HEK293 (cell line): ENCODE results near the gene BTD.

Source experiments
- FEZF1 ChIP-seq: fragments of 450-650 bp; formaldehyde crosslinking; IDR thresholded peaks from 2 replicates; pipeline ENCODE4 v1.5.1; 2016; ENCODE audit warnings: missing biosample characterization, missing genetic modification characterization
- GLIS2 ChIP-seq: fragments of 450-650 bp; formaldehyde crosslinking; IDR thresholded peaks from 2 replicates; pipeline ENCODE4 v1.5.1; 2016; ENCODE audit warnings: missing biosample characterization, missing genetic modification characterization
- KLF1 ChIP-seq: fragments of 450-650 bp; formaldehyde crosslinking; IDR thresholded peaks from 2 replicates; pipeline ENCODE4 v1.5.1; 2016; ENCODE audit warnings: missing biosample characterization, missing genetic modification characterization
- ZBTB21 ChIP-seq: fragments of 450-650 bp; formaldehyde crosslinking; IDR thresholded peaks from 2 replicates; pipeline ENCODE4 v1.5.1; 2017; ENCODE audit warnings: missing biosample characterization, missing genetic modification characterization
- ZNF10 ChIP-seq: fragments of 450-650 bp; formaldehyde crosslinking; IDR thresholded peaks from 2 replicates; pipeline ENCODE4 v1.5.1; 2017; ENCODE audit warnings: missing biosample characterization, missing genetic modification characterization
- ZNF121 ChIP-seq: fragments of 450-650 bp; formaldehyde crosslinking; IDR thresholded peaks from 2 replicates; pipeline ENCODE4 v1.5.1; 2016; ENCODE audit warnings: missing biosample characterization, missing genetic modification characterization
- ZNF274 ChIP-seq, 2 experiments: fragments of 200-500 bp in 1 of 2; fragments of 450-650 bp in 1 of 2; sonication (Bioruptor generic) in 1 of 2; formaldehyde crosslinking in 1 of 2; IDR thresholded peaks; 2 replicates each; pipeline versions ENCODE4 v1.5.1 to v1.6.1; 2014 to 2016; ENCODE audit warnings: borderline replicate concordance in 1 of 2, inconsistent platforms in 1 of 2, low read length in 1 of 2, missing biosample characterization in 1 of 2, missing genetic modification characterization in 1 of 2
- TF ChIP-seq, protein P1 (sequence below): fragments of 450-650 bp; formaldehyde crosslinking; IDR thresholded peaks from 2 replicates; pipeline ENCODE4 v1.5.1; 2016; ENCODE audit warnings: missing biosample characterization, missing genetic modification characterization
- TF ChIP-seq, protein P2 (sequence below): fragments of 450-650 bp; formaldehyde crosslinking; IDR thresholded peaks from 2 replicates; pipeline ENCODE4 v1.5.1; 2016; ENCODE audit warnings: missing biosample characterization, missing genetic modification characterization
- TF ChIP-seq, protein P3 (sequence below): fragments of 450-650 bp; formaldehyde crosslinking; IDR thresholded peaks from 2 replicates; pipeline ENCODE4 v1.5.1; 2016; ENCODE audit warnings: missing biosample characterization, missing genetic modification characterization
- TF ChIP-seq, protein P4 (sequence below): fragments of 450-650 bp; formaldehyde crosslinking; IDR thresholded peaks from 2 replicates; pipeline ENCODE4 v1.5.1; 2016; ENCODE audit warnings: missing biosample characterization, missing genetic modification characterization

DNA sequence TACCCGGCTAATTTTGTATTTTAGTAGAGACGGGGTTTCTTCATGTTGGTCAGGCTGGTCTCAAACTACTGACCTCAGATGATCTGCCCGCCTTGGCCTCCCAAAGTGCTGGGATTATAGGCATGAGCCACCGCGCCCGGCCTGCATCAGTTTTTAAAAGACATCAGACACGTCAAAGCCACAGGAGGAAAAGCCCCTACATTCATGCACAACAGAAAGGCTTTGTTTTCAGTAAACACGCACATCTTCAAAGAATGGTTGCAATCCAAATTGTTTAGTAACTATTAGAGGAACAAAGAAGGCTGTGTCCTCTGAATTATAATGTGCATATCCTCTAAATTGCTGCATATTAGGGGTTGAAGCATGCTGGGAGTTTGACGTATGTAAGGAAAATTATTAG is 53.3 kb downstream of the BTD start:
- TF ChIP-seq FEZF1 (no peak), KLF1 (no peak), ZBTB21 (no peak), GLIS2 (tag by site-specific recombination) (no peak), ZNF121 (tag by site-specific recombination) (no peak), ZNF10 (tag by site-specific recombination) (no peak), ZNF274 (IDR thresholded peaks at IDR 0.05; ENCODE audit: low read length) (no peak), ZNF274 (tag by site-specific recombination; IDR thresholded peaks at IDR 0.05; ENCODE audit: borderline replicate concordance) (no peak)
- TF ChIP-seq, protein P1, sequence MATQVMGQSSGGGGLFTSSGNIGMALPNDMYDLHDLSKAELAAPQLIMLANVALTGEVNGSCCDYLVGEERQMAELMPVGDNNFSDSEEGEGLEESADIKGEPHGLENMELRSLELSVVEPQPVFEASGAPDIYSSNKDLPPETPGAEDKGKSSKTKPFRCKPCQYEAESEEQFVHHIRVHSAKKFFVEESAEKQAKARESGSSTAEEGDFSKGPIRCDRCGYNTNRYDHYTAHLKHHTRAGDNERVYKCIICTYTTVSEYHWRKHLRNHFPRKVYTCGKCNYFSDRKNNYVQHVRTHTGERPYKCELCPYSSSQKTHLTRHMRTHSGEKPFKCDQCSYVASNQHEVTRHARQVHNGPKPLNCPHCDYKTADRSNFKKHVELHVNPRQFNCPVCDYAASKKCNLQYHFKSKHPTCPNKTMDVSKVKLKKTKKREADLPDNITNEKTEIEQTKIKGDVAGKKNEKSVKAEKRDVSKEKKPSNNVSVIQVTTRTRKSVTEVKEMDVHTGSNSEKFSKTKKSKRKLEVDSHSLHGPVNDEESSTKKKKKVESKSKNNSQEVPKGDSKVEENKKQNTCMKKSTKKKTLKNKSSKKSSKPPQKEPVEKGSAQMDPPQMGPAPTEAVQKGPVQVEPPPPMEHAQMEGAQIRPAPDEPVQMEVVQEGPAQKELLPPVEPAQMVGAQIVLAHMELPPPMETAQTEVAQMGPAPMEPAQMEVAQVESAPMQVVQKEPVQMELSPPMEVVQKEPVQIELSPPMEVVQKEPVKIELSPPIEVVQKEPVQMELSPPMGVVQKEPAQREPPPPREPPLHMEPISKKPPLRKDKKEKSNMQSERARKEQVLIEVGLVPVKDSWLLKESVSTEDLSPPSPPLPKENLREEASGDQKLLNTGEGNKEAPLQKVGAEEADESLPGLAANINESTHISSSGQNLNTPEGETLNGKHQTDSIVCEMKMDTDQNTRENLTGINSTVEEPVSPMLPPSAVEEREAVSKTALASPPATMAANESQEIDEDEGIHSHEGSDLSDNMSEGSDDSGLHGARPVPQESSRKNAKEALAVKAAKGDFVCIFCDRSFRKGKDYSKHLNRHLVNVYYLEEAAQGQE = no peak
- TF ChIP-seq, protein P2, sequence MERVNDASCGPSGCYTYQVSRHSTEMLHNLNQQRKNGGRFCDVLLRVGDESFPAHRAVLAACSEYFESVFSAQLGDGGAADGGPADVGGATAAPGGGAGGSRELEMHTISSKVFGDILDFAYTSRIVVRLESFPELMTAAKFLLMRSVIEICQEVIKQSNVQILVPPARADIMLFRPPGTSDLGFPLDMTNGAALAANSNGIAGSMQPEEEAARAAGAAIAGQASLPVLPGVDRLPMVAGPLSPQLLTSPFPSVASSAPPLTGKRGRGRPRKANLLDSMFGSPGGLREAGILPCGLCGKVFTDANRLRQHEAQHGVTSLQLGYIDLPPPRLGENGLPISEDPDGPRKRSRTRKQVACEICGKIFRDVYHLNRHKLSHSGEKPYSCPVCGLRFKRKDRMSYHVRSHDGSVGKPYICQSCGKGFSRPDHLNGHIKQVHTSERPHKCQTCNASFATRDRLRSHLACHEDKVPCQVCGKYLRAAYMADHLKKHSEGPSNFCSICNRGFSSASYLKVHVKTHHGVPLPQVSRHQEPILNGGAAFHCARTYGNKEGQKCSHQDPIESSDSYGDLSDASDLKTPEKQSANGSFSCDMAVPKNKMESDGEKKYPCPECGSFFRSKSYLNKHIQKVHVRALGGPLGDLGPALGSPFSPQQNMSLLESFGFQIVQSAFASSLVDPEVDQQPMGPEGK (tag by site-specific recombination) = no peak
- TF ChIP-seq, protein P3, sequence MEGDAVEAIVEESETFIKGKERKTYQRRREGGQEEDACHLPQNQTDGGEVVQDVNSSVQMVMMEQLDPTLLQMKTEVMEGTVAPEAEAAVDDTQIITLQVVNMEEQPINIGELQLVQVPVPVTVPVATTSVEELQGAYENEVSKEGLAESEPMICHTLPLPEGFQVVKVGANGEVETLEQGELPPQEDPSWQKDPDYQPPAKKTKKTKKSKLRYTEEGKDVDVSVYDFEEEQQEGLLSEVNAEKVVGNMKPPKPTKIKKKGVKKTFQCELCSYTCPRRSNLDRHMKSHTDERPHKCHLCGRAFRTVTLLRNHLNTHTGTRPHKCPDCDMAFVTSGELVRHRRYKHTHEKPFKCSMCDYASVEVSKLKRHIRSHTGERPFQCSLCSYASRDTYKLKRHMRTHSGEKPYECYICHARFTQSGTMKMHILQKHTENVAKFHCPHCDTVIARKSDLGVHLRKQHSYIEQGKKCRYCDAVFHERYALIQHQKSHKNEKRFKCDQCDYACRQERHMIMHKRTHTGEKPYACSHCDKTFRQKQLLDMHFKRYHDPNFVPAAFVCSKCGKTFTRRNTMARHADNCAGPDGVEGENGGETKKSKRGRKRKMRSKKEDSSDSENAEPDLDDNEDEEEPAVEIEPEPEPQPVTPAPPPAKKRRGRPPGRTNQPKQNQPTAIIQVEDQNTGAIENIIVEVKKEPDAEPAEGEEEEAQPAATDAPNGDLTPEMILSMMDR (tag by site-specific recombination) = no peak
- TF ChIP-seq, protein P4, sequence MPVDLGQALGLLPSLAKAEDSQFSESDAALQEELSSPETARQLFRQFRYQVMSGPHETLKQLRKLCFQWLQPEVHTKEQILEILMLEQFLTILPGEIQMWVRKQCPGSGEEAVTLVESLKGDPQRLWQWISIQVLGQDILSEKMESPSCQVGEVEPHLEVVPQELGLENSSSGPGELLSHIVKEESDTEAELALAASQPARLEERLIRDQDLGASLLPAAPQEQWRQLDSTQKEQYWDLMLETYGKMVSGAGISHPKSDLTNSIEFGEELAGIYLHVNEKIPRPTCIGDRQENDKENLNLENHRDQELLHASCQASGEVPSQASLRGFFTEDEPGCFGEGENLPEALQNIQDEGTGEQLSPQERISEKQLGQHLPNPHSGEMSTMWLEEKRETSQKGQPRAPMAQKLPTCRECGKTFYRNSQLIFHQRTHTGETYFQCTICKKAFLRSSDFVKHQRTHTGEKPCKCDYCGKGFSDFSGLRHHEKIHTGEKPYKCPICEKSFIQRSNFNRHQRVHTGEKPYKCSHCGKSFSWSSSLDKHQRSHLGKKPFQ (tag by site-specific recombination) = no peak
